NCI-H510A (cell line): ENCODE results near the gene TBC1D1.

Experiments used
- DNase-seq: peaks from one replicate; lab custom pipeline; 2025; lab: John Stamatoyannopoulos, UW

The TBC1D1 gene

GRCh38 chr4:38082424-38083385 is 191.8 kb downstream of the TBC1D1 start:
- DNase-seq: no peak

DNA sequence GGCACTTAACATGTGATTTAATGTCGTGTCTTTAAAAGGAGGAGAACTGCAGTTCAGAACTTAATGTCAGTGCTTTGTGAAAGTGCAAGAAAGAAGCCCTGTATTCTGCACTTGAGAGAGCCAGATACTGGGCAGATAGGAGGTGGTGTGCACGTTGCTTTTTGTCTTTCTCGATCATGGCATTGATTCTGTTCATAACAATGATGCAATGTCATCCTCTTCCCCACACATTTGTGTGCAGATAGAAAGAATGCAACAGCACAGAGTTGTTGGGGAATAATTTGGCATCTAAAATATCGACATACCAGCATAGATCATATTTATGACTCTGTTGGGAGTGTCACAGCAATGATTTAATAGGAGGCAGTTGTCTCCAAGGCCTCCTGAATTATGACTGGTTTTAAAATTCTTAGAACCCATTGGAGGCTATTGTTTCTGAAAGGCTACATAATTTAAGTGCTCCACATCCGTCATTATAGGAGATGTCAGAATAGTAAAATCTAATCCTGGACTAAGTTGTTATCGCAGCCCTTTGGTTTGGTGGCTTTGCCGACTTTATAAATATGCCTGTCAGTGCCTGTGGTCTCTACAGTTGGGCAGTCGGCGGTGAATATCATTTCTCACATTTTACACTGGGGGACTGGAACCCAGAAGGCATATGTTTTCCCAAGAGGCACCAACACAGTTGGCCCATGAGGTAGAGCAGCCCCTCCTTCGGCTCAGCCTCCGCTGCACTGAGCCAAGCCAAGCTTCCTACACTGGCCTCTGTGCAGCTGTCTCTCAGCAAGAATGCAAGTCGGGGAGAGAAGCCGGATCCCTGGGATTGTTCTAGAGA is 194.2 kb downstream of the TBC1D1 start:
- DNase-seq: no peak

DNA sequence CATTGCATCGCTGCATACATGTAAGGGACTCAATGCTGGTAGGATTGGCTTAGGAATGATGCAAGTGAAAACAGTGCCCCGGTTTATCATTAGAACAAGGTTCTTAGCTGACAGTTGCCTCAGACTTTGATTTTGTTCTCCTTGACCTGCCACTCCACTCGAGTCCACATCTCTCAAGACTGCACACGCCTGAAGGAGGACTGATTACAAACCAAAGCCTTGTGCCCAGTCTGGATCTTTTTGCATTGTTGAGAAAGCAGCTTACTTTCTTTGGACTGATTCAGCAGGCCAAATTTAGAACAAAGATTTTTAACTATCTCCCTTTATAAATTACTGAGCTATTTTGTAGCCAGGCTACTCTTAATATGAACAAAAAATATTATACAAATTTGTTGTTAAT is 194.9 kb downstream of the TBC1D1 start:
- DNase-seq: no peak

DNA sequence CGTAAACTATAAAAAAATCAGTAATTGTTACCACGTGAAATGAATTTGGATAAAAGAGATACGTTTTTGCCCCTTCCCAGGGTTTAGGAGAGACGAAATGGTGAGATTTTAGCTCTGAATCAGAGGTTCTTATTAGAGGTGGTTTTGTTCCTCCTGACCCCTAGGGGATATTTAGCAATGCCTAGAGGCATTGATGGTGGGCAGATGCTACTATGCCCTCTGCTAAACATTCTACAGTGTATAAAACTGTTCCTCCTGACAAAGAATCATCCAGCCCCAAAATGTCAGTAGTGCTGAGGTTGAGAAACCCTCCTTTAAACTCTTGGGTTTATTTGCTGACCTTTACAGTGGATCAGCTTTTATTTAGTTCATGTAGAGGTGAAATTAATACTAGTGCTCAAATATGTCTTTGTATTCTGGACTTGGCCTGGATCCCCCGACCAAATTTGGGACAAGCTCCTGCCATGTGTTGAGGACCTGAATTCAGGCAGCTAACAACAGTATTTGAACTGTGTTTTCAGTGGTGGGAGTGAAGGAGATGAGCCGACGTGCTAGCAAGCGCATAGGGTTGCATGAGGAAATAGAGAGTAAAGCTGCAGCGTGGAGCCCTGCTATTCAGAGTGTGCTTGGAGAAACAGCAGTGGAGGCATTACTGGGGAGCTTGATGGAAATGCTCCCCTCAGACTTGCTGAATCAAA is 195.4 kb downstream of the TBC1D1 start:
- no peak for DNase-seq

- no peak for DNase-seq
These were observed 196.0 kb downstream of the TBC1D1 start for GRCh38 chr4:38086849-38087226.

GRCh38 chr4:38088321-38088720 is 197.4 kb downstream of the TBC1D1 start:
- DNase-seq: no peak

- DNase-seq: no peak
These were observed 199.1 kb downstream of the TBC1D1 start for GRCh38 chr4:38089961-38090360.

DNA sequence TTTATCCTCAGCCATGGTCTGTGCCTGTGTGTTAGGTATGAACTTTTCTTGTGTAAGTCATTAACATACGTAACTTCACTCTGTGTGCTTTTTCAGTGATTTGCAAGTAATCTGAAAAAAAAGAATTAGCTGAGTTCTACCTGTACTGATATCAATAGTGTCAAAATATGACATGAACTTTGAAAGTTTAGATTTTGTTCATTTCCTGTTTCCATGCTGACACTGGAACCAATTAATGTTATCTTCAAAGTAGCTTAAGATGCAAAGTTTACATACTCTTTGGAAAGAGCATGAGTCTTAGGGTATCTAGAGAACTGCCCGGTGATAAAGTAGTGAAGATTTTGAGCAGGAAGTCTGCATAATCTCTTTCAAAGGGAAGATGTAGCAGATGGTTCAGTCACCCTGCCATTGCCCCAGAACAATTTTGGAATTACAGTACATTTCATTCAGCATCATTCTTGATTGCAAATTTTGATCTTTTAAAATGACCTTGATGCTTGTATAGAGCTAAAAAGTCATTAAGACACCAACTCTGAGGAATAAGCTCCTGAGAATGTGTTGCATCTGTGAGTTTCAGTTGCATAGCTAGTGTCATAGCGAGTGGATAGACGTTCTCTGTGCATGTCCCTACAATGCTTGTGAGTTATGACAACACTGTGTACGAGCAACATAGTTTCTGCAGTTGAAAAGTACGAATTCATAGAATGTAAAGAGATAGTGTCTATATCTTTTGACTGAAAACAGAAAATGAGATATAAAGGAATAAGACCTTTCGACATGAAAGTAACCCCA is 199.8 kb downstream of the TBC1D1 start:
- DNase-seq: no peak

DNA sequence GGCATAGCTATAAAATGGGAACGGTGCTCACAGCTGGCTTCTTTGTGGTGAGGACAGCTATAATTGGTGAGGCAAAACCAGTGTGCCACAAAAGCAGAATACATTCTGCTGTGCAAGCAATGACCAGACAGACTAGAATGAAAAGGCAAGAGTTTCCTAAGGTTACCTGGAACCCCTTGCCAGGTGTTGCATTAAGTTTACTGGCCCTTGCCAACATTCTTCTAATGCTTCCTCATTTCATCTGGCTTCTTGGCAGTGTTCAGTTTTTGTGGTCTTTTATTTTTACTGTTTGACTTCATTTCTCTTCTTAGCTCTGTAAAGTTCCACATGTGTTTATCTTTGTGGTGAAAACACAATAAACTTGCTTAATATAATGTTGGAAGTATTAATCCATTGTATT is 200.8 kb downstream of the TBC1D1 start:
- DNase-seq: no peak

DNA sequence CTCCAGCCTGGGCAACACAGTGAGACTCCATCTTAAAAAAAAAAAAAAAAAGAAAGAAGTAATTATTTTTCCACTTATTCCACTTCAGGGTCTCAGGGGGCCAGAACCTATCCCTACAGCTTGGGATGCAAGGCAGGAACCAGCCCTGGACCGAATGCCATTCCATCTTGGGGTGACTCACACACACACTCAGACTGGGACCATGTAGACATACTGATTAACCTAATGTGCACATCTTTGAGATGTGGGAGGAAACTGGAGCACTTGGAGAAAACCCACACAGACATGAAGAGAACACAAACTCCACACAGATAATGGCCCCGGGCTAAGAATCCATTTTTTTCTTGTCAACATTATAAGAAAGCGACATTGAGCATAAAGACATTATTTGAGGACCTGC is 201.8 kb downstream of the TBC1D1 start:
- DNase-seq: no peak

DNA sequence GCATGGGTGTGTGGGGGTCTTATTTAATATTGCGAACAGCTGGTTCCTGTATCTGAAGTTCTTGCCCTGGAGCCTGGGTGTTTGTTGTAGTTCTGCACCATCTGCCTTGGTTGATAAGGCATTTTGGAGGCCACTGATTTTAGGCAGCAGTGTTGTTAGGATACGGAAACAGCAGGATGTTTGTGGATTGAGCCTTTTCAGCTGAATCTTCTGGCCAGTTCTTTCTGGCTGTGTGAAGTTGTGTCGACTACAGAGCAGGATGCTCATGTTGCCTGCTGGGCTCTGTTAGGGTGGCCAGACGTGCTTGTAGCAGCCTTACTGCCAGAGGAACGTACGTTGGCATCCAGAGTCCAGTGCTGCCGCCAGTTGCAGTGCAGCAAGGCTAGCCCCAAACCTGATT is 203.5 kb downstream of the TBC1D1 start:
- DNase-seq: no peak

GRCh38 chr4:38095691-38096090 is 204.8 kb downstream of the TBC1D1 start:
- DNase-seq: no peak

DNA sequence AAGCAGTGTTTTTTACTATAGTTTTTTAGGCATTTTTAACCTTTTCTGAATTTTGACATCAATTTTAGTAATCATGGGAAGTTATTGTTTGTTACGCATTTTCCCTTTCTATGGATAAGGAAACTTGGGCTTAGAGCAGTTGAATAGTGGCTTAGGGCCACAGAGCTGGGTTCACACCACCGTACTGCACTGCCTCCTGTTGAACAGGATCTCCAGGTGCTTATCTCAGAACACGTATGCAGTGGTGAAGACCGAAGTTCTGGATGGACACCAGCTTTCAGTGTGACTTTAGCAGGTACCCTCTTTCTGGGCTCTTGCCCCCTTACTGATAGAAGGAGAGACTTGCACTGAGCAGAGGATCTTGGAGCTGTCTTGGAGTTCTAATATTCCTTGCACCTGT is 206.9 kb downstream of the TBC1D1 start:
- no peak for DNase-seq

DNA sequence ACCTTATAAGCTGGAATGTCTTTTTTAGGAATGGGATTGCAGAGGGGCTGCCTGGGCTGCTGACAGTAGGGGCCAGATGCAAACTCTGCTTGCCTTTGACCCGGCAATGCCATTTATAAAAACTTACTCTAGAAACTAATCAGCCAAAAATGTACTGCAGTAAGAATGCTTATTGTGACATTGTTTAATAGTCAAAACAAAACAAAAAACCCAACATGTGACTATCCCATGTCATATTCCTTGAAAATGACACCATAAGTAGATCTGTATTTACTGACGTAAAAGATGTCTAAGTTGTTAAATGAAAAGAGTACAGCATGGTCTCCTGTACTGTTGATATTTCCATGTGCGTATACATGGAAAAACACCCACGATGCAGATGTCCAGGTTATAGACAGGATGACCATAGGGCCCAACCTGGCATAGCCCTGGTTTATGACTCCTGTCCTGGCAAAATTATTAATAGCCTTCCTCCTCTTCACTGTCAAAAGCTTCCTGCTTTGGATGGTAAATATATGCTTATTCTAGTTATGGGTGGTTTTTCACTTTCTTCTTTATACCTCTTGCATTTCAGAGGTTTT is 208.2 kb downstream of the TBC1D1 start:
- no peak for DNase-seq

DNA sequence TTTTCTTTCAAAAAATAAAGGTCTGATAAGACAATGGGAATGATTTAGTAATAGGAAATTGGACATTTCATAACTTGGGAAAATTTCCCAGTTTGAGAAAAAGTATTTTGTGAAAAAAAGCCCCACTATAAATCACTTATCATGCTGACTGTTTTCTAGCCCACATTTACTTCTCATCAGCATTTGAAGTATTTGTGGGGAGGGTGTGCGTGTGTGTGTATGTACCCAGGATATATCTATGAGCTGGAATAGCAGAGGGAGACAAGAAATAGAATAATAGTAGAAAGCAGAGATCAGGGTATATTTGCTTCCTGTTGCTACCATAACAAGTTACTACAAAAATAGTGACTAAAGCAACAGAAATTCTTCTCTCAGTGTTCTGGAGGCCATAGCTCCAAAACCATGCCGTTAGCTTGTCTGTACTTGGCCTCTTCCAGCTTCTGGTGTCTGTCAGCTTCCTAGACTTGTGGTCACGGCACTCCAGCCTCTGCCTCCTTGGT is 209.1 kb downstream of the TBC1D1 start:
- DNase-seq: no peak

- no peak for DNase-seq
These were observed 209.8 kb downstream of the TBC1D1 start for GRCh38 chr4:38100474-38101255.

GRCh38 chr4:38101563-38101962 is 210.7 kb downstream of the TBC1D1 start:
- no peak for DNase-seq

GRCh38 chr4:38102957-38103588 is 212.2 kb downstream of the TBC1D1 start:
- DNase-seq: no peak

DNA sequence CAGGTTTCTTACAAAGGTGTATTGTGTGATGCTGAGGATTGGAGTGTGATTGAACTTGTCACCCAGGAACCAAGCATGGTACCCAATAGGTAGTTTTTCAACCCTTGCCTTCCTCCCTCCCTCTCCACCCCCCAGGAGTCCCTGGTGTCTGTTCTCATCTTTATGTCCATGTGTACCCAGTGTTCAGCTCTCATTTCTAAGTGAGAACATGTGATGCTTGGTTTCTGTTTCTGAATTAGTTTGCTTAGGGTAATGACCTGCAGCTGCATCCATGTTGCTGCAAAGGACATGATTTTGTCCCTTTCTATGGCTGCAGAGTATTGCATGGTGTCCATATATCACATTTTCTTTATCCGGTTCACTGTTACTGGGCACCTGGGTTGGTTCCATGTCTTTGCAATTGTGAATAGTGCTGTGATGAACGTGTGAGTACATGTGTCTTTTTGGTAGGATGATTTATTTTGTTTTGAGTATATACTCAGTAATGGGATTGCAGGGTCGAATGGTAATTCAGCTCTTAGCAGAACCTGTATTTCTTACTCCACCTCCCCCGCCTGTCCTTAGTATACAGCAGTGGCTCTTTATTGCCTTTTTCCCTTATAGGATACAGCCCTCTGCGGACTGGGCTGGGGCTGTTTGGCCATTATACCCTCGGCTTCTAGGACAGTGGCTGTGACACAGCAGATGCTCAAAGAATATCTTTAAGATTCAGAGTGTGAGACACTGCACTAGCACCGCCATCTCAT is 214.8 kb downstream of the TBC1D1 start:
- DNase-seq: no peak
